Bronchus fibroblast of lung (primary cell): ENCODE results near the gene TSPY9. TPM values are rescaled to one million over a fixed set of nuclear protein-coding genes. Genes with fewer than 3 reads are reported as not detected.

Experiments
- total RNA-seq: library from RNA; depleted of rRNA; stranded (reverse); fragments of >200 nt; gene quantifications from 2 replicates; pipeline ENCODE4 v1.2.3, GENCODE V29; 2015

The TSPY9 gene, protein sequence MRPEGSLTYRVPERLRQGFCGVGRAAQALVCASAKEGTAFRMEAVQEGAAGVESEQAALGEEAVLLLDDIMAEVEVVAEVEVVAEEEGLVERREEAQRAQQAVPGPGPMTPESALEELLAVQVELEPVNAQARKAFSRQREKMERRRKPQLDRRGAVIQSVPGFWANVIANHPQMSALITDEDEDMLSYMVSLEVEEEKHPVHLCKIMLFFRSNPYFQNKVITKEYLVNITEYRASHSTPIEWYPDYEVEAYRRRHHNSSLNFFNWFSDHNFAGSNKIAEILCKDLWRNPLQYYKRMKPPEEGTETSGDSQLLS
- total RNA-seq = not detected in 2 replicates

DNA sequence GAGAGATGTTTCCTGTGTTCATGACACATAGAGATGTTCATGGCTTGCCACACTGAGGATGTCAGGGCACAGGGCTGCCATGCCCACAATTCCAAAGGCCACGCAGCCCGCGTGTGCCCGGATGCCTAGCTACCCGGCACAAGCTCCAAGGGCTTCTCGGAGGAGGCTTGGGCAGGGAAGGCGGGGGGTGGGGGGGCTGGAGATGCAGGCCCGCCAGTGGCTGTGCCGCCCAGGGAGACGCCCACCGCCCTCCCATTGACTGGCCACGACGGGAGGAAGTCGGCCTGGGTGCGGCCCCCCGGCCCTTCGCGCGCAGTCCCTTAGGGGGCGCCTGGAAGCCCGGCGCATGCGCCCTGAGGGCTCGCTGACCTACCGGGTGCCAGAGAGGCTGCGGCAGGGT is at the start of gene TSPY9:
TSS of gene TSPY9 (plus strand) at position 301 of the 400 bp plus-strand sequence. CDS start at position 347, 46 bp downstream.

DNA sequence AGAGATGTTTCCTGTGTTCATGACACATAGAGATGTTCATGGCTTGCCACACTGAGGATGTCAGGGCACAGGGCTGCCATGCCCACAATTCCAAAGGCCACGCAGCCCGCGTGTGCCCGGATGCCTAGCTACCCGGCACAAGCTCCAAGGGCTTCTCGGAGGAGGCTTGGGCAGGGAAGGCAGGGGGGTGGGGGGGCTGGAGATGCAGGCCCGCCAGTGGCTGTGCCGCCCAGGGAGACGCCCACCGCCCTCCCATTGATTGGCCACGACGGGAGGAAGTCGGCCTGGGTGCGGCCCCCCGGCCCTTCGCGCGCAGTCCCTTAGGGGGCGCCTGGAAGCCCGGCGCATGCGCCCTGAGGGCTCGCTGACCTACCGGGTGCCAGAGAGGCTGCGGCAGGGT is 20.4 kb upstream of the TSPY9 start, which contains the start of gene TSPY1:
TSS of gene TSPY1 (plus strand) at position 301 of the 400 bp plus-strand sequence. CDS start at position 347, 46 bp downstream.

DNA sequence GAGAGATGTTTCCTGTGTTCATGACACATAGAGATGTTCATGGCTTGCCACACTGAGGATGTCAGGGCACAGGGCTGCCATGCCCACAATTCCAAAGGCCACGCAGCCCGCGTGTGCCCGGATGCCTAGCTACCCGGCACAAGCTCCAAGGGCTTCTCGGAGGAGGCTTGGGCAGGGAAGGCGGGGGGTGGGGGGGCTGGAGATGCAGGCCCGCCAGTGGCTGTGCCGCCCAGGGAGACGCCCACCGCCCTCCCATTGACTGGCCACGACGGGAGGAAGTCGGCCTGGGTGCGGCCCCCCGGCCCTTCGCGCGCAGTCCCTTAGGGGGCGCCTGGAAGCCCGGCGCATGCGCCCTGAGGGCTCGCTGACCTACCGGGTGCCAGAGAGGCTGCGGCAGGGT is 40.5 kb downstream of the TSPY9 start, which contains the start of gene TSPY10:
TSS of gene TSPY10 (plus strand) at position 301 of the 400 bp plus-strand sequence. CDS start at position 347, 46 bp downstream.

Other genes starting within 250 kb of the TSPY9 start
- gene TSPY4, start 149.8 kb upstream of the TSPY9 start, total RNA-seq = not detected in 2 replicates
- not detected in 2 replicates for gene TSPY8, start 129.5 kb upstream of the TSPY9 start, total RNA-seq
- gene TSPY3, start 88.8 kb upstream of the TSPY9 start, total RNA-seq = not detected in 2 replicates
- not detected in 2 replicates for gene TSPY1, start 20.3 kb upstream of the TSPY9 start, total RNA-seq
- not detected in 2 replicates for gene TSPY10, start 40.6 kb downstream of the TSPY9 start, total RNA-seq